A549 (cell line): ENCODE results near the gene S1PR2. TPM values are rescaled to one million over a fixed set of nuclear protein-coding genes. Genes with fewer than 3 reads are reported as not detected.

ENCODE experiments used
- ATAC-seq, 2 experiments: fragments of 200-7000 bp in 1 of 2; fragments of >200 bp in 1 of 2; cut with Nextera tagmentation in 1 of 2; cut with Tn5 transposase in 1 of 2; 3 replicates each; pipeline versions ENCODE4 v1.8.0 to v1.9.1; 2018 to 2020; ENCODE audit warnings: mild to moderate bottlenecking in 1 of 2, moderate library complexity in 1 of 2
- CTCF ChIA-PET: fragments of 300-600 bp; sonication (Branson Sonifier 250); formaldehyde crosslinking; extraction: SDS; loops from one replicate; lab custom pipeline; 2021; ENCODE audit warnings: antibody characterized with exemption, inconsistent platforms; lab: Yijun Ruan, JAX
- POLR2A ChIA-PET: fragments of 350-600 bp; formaldehyde crosslinking; extraction: SDS; loops from one replicate; lab custom pipeline; 2021; ENCODE audit warnings: antibody characterized with exemption, inconsistent platforms; lab: Yijun Ruan, JAX
- DNase-seq, 2 experiments: peaks; one replicate each; pipeline versions ENCODE4 v3.0.0 to v3.0.0-alpha.2; 2011 to 2016; ENCODE audit warnings: low read depth in 1 of 2, low spot score in 1 of 2
- FAIRE-seq: peaks from 2 replicates; lab custom pipeline; 2011; peaks lifted over from hg19 to GRCh38; lab: Jason Lieb, UNC
- H3K27ac ChIP-seq, 2 experiments: fragments of >200 bp; sonication (Bioruptor Twin); formaldehyde crosslinking; 3 replicates each; pipeline ENCODE4 v1.5.1; 2016 to 2017
- H3K4me1 ChIP-seq: fragments of >200 bp; sonication (Bioruptor Twin); formaldehyde crosslinking; 3 replicates; pipeline ENCODE4 v1.6.1; 2016
- H3K4me2 ChIP-seq: fragments of >200 bp; sonication (Bioruptor Twin); formaldehyde crosslinking; 3 replicates; pipeline ENCODE4 v1.6.1; 2016
- H3K4me3 ChIP-seq: fragments of >200 bp; sonication (Bioruptor Twin); formaldehyde crosslinking; 3 replicates; pipeline ENCODE4 v1.5.1; 2016
- H3K9me3 ChIP-seq: fragments of >200 bp; sonication (Bioruptor Twin); formaldehyde crosslinking; 3 replicates; pipeline ENCODE4 v1.6.1; 2016
- CBX2 ChIP-seq: fragments of 200-600 bp; sonication (generic); IDR thresholded peaks from 2 replicates; pipeline ENCODE4 v1.6.1; 2016; ENCODE audit warnings: low read depth, mild to moderate bottlenecking, borderline replicate concordance
- CBX8 ChIP-seq: fragments of 200-600 bp; sonication (generic); IDR thresholded peaks from 2 replicates; pipeline ENCODE4 v1.6.1; 2016
- CHD4 ChIP-seq: fragments of 200-600 bp; sonication (generic); IDR thresholded peaks from 2 replicates; pipeline ENCODE4 v1.6.1; 2016; ENCODE audit warnings: antibody characterized with exemption, mild to moderate bottlenecking, borderline replicate concordance
- E2F6 ChIP-seq: IDR thresholded peaks from 2 replicates; pipeline ENCODE4 v1.6.1; 2012; ENCODE audit warnings: low read depth, borderline replicate concordance
- ELK1 ChIP-seq: fragments of 150-350 bp; IDR thresholded peaks from 2 replicates; pipeline ENCODE4 v1.6.1; 2014; ENCODE audit warnings: low read depth, mild to moderate bottlenecking, low read length
- FOSL2 ChIP-seq, 2 experiments: fragments of 450-650 bp in 1 of 2; fragments of >200 bp in 1 of 2; sonication (Bioruptor Twin) in 1 of 2; formaldehyde crosslinking; IDR thresholded peaks; 2 replicates each; pipeline versions ENCODE4 v1.5.0 to v1.6.1; 2016 to 2020; ENCODE audit warnings: mild to moderate bottlenecking in 1 of 2, moderate library complexity in 1 of 2
- HEYL ChIP-seq: fragments of 250-450 bp; sonication (Bioruptor Pico); IDR thresholded peaks from 2 replicates; pipeline ENCODE4 v1.8.0; 2021; ENCODE audit warnings: mild to moderate bottlenecking, moderate library complexity
- HOXB13 ChIP-seq: fragments of 250-450 bp; sonication (Bioruptor Pico); IDR thresholded peaks from 2 replicates; pipeline ENCODE4 v1.5.0; 2020; ENCODE audit warnings: low read depth, mild to moderate bottlenecking, moderate library complexity
- MAFK ChIP-seq: fragments of 450-650 bp; IDR thresholded peaks from 2 replicates; pipeline ENCODE4 v1.6.1; 2014; ENCODE audit not compliant: partially characterized antibody
- MYC ChIP-seq: IDR thresholded peaks from 2 replicates; pipeline ENCODE4 v1.6.1; 2012; ENCODE audit warnings: mild to moderate bottlenecking, inconsistent platforms, low read length, improper control_type of control experiment, borderline replicate concordance
- NFE2L2 ChIP-seq: fragments of 150-350 bp; conservative IDR thresholded peaks from 2 replicates; pipeline ENCODE4 v1.6.1; 2014; ENCODE audit warnings: low read length
- POLR2A ChIP-seq: IDR thresholded peaks from 2 replicates; pipeline ENCODE4 v1.6.1; 2012; ENCODE audit warnings: mild to moderate bottlenecking, low read length
- POLR2AphosphoS2 ChIP-seq: conservative IDR thresholded peaks from 2 replicates; pipeline ENCODE4 v1.6.1; 2012; ENCODE audit warnings: low read length, improper control_type of control experiment, inconsistent platforms
- RARB ChIP-seq: fragments of 250-450 bp; sonication (Bioruptor Pico); IDR thresholded peaks from 2 replicates; pipeline ENCODE4 v1.8.0; 2021; ENCODE audit warnings: mild to moderate bottlenecking, moderate library complexity
- RCOR1 ChIP-seq: fragments of 150-350 bp; IDR thresholded peaks from 2 replicates; pipeline ENCODE4 v1.6.1; 2014; ENCODE audit warnings: antibody characterized with exemption, low read length, low read depth
- SREBF2 ChIP-seq: fragments of 450-650 bp; IDR thresholded peaks from 2 replicates; pipeline ENCODE4 v1.6.1; 2014; ENCODE audit warnings: mild to moderate bottlenecking, moderate library complexity
- TFCP2L1 ChIP-seq: fragments of 250-450 bp; sonication (Bioruptor Pico); IDR thresholded peaks from 2 replicates; pipeline ENCODE4 v1.5.0; 2021; ENCODE audit warnings: mild to moderate bottlenecking
- TP53 ChIP-seq: fragments of 250-450 bp; sonication (Bioruptor Pico); IDR thresholded peaks from 2 replicates; pipeline ENCODE4 v1.5.0; 2021; ENCODE audit warnings: mild to moderate bottlenecking, moderate library complexity
- WGBS: methylation state at CpG from one replicate; pipeline ENCODE4 v1.1.6; 2017; ENCODE audit errors: missing lambda C conversion rate; 5-methylcytosine and 5-hydroxymethylcytosine counted together
- polyA plus RNA-seq, 4 experiments: library from polyadenylated mRNA; depleted of rRNA in 3 of 4; stranded (reverse); fragments of >200 nt; fragmentation: RNase III in 1 of 4; extraction: RNeasy Plus Mini Kit Qiagen cat#74134 plus additional on column Dnase treatment in 1 of 4; gene quantifications; 2 replicates in 3 of 4; 3 replicates in 1 of 4; pipeline ENCODE4 v1.2.3, GENCODE V29; 2011 to 2017
- TF ChIP-seq, protein P1 (sequence below): fragments of 200-600 bp; sonication (generic); IDR thresholded peaks from 2 replicates; pipeline ENCODE4 v1.6.1; 2016; ENCODE audit warnings: antibody characterized with exemption, mild to moderate bottlenecking, moderate library complexity
- TF ChIP-seq, protein P2 (sequence below): fragments of >200 bp; sonication (Bioruptor Twin); formaldehyde crosslinking; IDR thresholded peaks from 3 replicates; pipeline ENCODE4 v1.5.1; 2016
- TF ChIP-seq, protein P3 (sequence below): fragments of 450-650 bp; IDR thresholded peaks from 2 replicates; pipeline ENCODE4 v1.6.1; 2014; ENCODE audit warnings: antibody characterized with exemption
- TF ChIP-seq, protein P4 (sequence below): IDR thresholded peaks from 2 replicates; pipeline ENCODE4 v1.6.1; 2012
- TF ChIP-seq, protein P5 (sequence below): IDR thresholded peaks from 2 replicates; pipeline ENCODE4 v1.6.1; 2012

Gene S1PR2
- polyA plus RNA-seq, 2 of the 4 experiments (the other 2 are of a cell fraction), result 0.72 to 0.87 TPM

DNA sequence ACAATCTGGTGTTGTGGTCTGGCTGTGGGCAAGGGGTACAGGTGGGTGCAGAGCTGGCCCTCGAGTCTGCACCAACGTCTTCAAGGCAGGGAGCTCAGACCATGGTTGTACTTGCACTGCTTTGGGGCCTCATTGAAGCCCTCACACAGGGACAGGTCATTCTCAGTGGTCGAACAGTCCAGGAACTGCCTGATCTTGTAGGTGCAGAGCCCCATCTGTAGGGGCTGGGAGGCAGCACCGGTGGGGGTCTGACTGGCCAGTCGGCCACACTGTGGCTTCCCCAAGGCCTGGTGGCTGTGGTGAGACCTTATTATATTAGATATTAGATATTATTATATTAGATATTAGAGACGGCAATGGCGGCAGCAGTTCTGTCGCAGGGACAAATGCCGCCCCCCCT lies 14.0 kb downstream of the S1PR2 start:
- FAIRE-seq (no peak), ATAC-seq (peak; percentile 34 to 36; a peak in 1 of 6 replicates)
- Histone ChIP-seq H3K4me2 (no peak overlapping the region), H3K27ac (no peak overlapping the region), H3K4me3 (no peak overlapping the region)
- 62% methylated on average over 9 of the region's 9 CpGs for WGBS
- TF ChIP-seq HEYL (CRISPR knock-in tag) (no peak), MAFK (no peak), SREBF2 (no peak), POLR2AphosphoS2 (no peak), E2F6 (no peak), POLR2A (no peak), CHD4 (no peak), CBX2 (no peak), MYC (no peak)
- TF ChIP-seq, protein P1, sequence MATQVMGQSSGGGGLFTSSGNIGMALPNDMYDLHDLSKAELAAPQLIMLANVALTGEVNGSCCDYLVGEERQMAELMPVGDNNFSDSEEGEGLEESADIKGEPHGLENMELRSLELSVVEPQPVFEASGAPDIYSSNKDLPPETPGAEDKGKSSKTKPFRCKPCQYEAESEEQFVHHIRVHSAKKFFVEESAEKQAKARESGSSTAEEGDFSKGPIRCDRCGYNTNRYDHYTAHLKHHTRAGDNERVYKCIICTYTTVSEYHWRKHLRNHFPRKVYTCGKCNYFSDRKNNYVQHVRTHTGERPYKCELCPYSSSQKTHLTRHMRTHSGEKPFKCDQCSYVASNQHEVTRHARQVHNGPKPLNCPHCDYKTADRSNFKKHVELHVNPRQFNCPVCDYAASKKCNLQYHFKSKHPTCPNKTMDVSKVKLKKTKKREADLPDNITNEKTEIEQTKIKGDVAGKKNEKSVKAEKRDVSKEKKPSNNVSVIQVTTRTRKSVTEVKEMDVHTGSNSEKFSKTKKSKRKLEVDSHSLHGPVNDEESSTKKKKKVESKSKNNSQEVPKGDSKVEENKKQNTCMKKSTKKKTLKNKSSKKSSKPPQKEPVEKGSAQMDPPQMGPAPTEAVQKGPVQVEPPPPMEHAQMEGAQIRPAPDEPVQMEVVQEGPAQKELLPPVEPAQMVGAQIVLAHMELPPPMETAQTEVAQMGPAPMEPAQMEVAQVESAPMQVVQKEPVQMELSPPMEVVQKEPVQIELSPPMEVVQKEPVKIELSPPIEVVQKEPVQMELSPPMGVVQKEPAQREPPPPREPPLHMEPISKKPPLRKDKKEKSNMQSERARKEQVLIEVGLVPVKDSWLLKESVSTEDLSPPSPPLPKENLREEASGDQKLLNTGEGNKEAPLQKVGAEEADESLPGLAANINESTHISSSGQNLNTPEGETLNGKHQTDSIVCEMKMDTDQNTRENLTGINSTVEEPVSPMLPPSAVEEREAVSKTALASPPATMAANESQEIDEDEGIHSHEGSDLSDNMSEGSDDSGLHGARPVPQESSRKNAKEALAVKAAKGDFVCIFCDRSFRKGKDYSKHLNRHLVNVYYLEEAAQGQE, result no peak
- TF ChIP-seq, protein P2, sequence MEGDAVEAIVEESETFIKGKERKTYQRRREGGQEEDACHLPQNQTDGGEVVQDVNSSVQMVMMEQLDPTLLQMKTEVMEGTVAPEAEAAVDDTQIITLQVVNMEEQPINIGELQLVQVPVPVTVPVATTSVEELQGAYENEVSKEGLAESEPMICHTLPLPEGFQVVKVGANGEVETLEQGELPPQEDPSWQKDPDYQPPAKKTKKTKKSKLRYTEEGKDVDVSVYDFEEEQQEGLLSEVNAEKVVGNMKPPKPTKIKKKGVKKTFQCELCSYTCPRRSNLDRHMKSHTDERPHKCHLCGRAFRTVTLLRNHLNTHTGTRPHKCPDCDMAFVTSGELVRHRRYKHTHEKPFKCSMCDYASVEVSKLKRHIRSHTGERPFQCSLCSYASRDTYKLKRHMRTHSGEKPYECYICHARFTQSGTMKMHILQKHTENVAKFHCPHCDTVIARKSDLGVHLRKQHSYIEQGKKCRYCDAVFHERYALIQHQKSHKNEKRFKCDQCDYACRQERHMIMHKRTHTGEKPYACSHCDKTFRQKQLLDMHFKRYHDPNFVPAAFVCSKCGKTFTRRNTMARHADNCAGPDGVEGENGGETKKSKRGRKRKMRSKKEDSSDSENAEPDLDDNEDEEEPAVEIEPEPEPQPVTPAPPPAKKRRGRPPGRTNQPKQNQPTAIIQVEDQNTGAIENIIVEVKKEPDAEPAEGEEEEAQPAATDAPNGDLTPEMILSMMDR, result no peak
- TF ChIP-seq, all 56 proteins: peak for 0
- Histone ChIP-seq H3K9me3 (no peaks in the 10 kb centered on the region), H3K4me1 (0 out of 3 replicates have a peak, but pooled peaks cover 4% of the 10 kb centered on the region)
- ChIA-PET POLR2A (no interaction called here), CTCF (no interaction called here)
- peak in 1 of 2 experiments; percentile 17 for DNase-seq

DNA sequence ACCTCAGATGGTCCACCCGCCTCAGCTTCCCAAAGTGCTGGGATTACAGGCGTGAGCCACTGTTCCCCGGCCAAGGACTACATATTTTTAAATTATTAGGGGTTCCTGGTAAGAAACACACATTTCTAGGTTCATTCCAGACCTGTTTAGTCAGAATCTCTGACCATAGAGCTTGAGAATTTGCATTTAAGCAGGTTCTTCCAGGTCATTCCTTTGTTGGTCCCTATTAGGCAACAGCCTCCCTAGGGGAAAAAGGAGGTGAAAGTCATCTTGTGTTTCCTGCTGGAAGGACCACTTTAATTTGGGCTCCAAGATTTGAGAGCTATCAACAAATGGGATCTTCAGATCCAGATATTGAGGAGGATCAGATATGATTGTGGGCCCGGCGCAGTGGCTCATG lies 16.3 kb downstream of the S1PR2 start:
- CTCF ChIA-PET, result interaction anchor here (1.5 kb wide), 1 partner anchor 14 kb away, joined by 4 read pairs; no protein-coding TSS in a partner anchor
- Histone ChIP-seq H3K27ac (no peak overlapping the region), H3K4me1 (0 out of 3 replicates have a peak, but pooled peaks cover 2% of the 10 kb centered on the region), H3K9me3 (no peaks in the 10 kb centered on the region), H3K4me3 (no peak overlapping the region), H3K4me2 (no peak overlapping the region)
- FAIRE-seq, result no peak
- POLR2A ChIA-PET, result no interaction called here
- 79% methylated on average over 5 of the region's 5 CpGs for WGBS
- no peak for DNase-seq
- ATAC-seq, result no peak
- TF ChIP-seq, protein P3, sequence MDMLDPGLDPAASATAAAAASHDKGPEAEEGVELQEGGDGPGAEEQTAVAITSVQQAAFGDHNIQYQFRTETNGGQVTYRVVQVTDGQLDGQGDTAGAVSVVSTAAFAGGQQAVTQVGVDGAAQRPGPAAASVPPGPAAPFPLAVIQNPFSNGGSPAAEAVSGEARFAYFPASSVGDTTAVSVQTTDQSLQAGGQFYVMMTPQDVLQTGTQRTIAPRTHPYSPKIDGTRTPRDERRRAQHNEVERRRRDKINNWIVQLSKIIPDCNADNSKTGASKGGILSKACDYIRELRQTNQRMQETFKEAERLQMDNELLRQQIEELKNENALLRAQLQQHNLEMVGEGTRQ, result no peak
- TF ChIP-seq TFCP2L1 (CRISPR knock-in tag) (no peak), TP53 (CRISPR knock-in tag) (no peak), POLR2AphosphoS2 (no peak), MAFK (no peak), RARB (CRISPR knock-in tag) (no peak), ELK1 (no peak), RCOR1 (no peak), CBX8 (no peak), FOSL2 (IDR thresholded peaks at IDR 0.05) (no peak), FOSL2 (CRISPR knock-in tag; IDR thresholded peaks at IDR 0.05) (no peak), HOXB13 (CRISPR knock-in tag) (no peak), NFE2L2 (no peak), POLR2A (no peak)
- TF ChIP-seq, protein P4, sequence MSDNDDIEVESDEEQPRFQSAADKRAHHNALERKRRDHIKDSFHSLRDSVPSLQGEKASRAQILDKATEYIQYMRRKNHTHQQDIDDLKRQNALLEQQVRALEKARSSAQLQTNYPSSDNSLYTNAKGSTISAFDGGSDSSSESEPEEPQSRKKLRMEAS, result no peak
- TF ChIP-seq, protein P2, result no peak
- TF ChIP-seq, protein P5, sequence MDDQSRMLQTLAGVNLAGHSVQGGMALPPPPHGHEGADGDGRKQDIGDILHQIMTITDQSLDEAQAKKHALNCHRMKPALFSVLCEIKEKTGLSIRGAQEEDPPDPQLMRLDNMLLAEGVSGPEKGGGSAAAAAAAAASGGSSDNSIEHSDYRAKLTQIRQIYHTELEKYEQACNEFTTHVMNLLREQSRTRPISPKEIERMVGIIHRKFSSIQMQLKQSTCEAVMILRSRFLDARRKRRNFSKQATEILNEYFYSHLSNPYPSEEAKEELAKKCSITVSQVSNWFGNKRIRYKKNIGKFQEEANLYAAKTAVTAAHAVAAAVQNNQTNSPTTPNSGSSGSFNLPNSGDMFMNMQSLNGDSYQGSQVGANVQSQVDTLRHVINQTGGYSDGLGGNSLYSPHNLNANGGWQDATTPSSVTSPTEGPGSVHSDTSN, result no peak
